PC-9 (cell line): ENCODE results near the gene S100A14.

Source experiments
- EZH2 ChIP-seq: fragments of 200-600 bp; sonication (generic); IDR thresholded peaks from 2 replicates; pipeline ENCODE4 v1.8.0; 2017; ENCODE audit warnings: antibody characterized with exemption, low read depth
- TF ChIP-seq, protein P1 (sequence below): fragments of 200-600 bp; sonication (generic); conservative IDR thresholded peaks from 2 replicates; pipeline ENCODE4 v1.6.1; 2017; ENCODE audit warnings: mixed run types, antibody characterized with exemption, mild to moderate bottlenecking, moderate library complexity

DNA sequence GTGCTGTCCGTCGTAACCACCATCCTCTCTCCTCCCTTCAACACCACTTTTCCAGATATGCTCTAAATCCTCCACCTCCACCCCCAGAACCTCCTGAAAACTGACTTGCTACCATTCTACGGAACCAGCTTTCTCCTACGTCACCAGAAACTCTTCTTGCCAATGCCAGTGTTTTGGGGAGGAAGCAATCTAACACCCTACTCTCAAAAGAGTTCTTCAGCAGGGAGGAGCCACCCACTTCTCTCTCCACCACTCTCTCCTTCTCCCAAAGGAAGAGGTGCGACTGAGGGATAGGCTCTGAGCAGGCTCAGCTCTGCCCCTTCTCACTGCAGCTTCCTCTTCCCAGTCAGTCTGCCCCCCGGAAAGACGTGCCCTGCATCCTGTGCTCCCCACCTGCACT lies 44.4 kb downstream of the S100A14 start:
- TF ChIP-seq, protein P1, sequence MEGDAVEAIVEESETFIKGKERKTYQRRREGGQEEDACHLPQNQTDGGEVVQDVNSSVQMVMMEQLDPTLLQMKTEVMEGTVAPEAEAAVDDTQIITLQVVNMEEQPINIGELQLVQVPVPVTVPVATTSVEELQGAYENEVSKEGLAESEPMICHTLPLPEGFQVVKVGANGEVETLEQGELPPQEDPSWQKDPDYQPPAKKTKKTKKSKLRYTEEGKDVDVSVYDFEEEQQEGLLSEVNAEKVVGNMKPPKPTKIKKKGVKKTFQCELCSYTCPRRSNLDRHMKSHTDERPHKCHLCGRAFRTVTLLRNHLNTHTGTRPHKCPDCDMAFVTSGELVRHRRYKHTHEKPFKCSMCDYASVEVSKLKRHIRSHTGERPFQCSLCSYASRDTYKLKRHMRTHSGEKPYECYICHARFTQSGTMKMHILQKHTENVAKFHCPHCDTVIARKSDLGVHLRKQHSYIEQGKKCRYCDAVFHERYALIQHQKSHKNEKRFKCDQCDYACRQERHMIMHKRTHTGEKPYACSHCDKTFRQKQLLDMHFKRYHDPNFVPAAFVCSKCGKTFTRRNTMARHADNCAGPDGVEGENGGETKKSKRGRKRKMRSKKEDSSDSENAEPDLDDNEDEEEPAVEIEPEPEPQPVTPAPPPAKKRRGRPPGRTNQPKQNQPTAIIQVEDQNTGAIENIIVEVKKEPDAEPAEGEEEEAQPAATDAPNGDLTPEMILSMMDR = no peak
- TF ChIP-seq EZH2 = no peak
